Hematopoietic multipotent progenitor cell treated with erythropoietin and hydrocortisone succinate and interleukin-3 and kit ligand, for 4 days (in vitro differentiated cells): ENCODE results near the gene TRIM17.
A peak's percentile ranks its signal among the peaks of the same experiment; 100 is the strongest.

Source experiments
- DNase-seq: peaks from one replicate; pipeline ENCODE4 v3.0.0-alpha.2; 2015

TRIM17 gene

DNA sequence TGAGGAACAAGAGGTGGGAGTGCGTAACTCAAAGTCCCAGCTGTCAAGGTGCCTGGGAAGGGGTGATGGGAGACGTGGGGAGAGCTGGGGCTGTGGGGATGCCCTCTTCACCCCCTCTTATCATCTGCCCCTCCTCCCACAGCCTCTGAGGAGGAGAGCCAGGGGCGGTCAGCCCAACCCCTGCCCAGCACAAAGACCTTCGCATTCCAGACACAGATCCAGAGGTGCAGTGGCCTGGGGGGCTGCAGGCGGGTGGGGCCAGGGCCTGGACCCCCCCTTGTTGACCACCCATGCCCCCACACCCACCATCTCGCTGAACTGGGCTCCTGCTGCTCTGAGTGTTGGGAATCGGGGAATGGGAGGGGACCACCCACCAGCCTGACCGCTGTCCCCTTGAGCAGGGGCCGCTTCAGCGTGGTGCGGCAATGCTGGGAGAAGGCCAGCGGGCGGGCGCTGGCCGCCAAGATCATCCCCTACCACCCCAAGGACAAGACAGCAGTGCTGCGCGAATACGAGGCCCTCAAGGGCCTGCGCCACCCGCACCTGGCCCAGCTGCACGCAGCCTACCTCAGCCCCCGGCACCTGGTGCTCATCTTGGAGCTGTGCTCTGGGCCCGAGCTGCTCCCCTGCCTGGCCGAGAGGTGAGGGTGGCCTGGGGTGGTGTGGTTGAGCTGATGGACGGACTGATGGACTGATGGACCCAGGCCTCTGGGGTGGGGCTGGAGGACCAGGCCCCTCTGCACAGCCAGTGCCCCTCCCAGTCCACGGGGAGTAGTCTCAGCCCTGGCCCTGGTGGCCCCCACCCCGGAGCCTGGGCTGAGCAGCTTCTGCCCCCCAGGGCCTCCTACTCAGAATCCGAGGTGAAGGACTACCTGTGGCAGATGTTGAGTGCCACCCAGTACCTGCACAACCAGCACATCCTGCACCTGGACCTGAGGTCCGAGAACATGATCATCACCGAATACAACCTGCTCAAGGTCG, 39.7 kb downstream of the TRIM17 start:
- no peak for DNase-seq

DNA sequence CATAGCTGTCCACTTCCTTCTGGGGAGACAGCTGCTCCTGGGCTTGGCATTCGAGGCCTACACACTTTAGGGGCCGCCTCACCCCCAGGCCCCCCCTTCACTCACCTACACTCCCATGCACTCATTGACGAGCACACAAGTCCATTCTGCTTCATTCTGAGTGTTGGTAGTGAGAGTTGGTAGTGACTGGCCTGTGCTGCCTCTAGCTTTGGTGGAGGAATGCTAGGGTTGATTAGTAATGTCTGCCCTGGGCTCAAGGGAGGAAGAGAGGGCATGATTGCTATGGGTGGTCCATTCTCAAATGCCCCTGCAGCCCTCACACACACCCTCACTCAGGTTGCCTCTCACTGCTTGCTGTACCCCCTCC, 40.4 kb downstream of the TRIM17 start:
- DNase-seq, result peak; percentile 35

DNA sequence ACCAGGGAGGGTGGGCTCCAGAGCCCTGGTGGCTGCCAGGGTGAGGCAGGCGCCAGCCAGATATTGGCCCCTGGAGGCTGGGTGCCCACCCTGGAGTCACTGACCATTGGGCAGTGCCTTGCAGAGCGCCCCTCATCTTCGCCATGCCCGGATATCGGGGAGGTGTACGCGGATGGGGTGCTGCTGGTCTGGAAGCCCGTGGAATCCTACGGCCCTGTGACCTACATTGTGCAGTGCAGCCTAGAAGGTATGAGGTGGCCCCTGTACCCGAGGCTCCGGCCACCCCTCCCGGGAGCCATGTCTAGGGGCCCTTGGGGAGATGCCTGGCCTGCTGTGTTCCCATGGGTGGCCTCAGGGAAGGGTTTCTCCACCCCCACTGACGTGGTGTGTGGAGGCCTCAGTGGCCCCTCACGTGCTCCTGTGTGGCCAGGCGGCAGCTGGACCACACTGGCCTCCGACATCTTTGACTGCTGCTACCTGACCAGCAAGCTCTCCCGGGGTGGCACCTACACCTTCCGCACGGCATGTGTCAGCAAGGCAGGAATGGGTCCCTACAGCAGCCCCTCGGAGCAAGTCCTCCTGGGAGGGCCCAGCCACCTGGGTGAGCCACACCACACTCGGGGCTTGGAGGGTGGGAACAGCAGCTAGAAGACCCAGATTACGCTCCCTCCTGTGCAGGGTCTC, 40.9 kb downstream of the TRIM17 start:
- no peak for DNase-seq

DNA sequence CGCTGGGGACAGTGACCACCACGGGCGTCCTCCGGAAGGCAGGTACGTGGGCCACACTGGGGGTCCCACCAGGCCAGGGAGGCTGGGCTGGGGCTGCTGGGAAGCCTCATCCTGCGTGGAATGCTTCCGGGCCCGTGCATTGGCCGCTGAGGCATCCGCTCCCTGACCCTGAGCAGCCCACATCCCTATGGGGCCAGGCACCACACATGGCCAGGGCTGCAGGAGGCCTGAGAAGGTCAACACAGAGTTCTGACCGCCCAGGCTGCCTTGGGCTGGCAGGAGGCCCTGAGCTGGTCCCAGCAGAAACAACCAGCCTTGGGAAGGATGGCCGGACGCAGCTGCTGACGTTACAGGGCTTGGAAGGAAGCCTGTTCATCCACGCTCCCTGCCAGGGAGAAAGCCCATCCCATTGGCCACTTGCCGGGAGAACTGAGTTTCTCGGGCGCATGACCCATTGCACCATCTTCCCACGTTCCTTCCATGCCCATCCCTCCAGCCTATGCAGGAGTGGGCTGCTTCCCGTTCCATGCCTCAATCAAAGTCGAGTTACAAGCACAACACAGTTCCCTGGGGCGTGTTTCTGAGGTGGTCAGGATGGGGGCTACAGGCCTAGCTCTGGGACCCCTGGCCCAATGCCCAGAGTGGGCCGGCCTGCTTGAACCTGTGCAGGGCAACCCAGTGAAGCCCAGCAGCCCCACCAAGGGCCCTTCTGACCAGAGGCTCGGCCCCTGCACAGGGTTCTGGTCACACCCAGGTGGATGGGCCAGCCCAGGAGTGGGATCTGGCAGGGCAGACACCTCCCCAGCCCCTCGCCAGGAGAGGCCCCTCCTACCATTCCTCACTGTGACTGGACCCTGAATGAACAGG, 41.7 kb downstream of the TRIM17 start:
- no peak for DNase-seq

DNA sequence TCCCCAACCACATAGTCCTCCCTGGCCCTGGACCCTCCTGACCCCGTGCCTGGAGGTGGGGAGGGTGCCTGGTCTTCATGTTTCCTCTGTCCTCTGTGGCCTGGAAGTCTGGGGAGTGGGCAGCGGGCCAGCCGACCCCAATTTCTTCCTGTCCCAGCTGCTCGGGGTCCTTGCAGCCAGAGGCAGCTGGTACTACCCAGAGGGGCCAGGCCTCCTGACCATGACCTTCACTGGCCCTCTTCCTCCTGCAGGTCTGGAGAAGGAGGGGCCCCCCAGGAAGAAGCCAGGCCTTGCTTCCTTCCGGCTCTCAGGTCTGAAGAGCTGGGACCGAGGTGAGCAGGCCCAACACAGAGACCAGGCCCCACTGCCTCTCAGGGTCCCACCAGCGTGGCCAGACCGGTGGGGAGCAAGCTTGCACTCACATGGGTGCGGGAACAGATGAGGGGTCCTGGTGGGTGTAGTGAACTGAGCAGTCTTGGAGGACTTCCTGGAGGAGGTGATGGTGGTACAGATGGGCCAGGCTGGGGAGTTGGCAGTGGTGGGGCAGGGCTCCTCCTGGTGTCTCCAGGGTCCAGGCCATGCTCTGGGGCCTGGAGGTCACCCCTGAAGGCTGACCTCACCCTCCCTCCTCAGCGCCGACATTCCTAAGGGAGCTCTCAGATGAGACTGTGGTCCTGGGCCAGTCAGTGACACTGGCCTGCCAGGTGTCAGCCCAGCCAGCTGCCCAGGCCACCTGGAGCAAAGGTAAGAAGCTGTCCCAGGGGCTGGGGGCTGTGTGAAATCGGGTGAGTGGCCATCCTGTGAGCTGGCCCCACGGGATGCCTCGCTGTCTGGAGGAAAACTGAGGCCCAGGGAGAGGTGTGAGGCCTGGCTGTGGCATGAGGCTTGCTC, 42.7 kb downstream of the TRIM17 start:
- no peak for DNase-seq

DNA sequence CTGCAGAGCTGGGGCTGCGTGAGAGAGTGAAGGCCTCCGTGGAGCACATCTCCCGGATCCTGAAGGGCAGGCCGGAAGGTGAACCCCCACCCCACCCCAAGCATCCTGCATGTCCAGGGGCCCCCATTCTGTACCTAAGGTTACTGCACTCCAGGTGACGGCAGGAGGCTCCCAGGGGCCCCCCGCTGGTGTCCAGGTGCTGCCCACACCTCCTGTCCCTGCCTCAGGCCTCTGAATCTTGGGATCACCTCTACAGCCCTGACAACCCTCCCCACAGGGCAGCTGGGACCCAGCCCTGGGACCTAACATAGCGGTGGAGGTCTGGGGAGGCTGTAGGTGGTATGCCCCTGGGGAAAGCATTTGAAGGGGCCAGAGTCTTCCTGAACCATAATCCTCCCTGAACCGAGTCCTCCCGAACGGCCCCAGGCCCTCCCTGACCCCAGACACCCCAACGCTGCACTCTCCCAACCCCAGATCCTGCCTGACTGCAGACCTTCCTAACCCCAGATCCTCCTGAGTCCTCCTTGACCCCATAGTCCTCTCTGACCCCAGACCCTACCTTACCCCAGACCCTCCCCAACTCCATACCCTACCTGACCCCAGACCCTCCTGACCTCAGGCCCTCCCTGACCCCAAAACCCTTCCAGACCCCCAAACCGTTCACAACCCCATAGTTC, 43.5 kb downstream of the TRIM17 start:
- DNase-seq, result no peak

DNA sequence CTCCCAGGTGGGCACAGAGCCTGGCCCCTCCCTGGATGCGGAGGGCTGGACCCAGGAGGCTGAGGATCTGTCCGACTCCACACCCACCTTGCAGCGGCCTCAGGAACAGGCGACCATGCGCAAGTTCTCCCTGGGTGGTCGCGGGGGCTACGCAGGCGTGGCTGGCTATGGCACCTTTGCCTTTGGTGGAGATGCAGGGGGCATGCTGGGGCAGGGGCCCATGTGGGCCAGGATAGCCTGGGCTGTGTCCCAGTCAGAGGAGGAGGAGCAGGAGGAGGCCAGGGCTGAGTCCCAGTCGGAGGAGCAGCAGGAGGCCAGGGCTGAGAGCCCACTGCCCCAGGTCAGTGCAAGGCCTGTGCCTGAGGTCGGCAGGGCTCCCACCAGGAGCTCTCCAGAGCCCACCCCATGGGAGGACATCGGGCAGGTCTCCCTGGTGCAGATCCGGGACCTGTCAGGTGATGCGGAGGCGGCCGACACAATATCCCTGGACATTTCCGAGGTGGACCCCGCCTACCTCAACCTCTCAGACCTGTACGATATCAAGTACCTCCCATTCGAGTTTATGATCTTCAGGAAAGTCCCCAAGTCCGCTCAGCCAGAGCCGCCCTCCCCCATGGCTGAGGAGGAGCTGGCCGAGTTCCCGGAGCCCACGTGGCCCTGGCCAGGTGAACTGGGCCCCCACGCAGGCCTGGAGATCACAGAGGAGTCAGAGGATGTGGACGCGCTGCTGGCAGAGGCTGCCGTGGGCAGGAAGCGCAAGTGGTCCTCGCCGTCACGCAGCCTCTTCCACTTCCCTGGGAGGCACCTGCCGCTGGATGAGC, 44.3 kb downstream of the TRIM17 start:
- DNase-seq, result no peak

DNA sequence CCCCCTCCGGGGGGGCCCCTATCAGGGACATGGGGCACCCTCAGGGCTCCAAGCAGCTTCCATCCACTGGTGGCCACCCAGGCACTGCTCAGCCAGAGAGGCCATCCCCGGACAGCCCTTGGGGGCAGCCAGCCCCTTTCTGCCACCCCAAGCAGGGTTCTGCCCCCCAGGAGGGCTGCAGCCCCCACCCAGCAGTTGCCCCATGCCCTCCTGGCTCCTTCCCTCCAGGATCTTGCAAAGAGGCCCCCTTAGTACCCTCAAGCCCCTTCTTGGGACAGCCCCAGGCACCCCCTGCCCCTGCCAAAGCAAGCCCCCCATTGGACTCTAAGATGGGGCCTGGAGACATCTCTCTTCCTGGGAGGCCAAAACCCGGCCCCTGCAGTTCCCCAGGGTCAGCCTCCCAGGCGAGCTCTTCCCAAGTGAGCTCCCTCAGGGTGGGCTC, 44.9 kb downstream of the TRIM17 start:
- no peak for DNase-seq

DNA sequence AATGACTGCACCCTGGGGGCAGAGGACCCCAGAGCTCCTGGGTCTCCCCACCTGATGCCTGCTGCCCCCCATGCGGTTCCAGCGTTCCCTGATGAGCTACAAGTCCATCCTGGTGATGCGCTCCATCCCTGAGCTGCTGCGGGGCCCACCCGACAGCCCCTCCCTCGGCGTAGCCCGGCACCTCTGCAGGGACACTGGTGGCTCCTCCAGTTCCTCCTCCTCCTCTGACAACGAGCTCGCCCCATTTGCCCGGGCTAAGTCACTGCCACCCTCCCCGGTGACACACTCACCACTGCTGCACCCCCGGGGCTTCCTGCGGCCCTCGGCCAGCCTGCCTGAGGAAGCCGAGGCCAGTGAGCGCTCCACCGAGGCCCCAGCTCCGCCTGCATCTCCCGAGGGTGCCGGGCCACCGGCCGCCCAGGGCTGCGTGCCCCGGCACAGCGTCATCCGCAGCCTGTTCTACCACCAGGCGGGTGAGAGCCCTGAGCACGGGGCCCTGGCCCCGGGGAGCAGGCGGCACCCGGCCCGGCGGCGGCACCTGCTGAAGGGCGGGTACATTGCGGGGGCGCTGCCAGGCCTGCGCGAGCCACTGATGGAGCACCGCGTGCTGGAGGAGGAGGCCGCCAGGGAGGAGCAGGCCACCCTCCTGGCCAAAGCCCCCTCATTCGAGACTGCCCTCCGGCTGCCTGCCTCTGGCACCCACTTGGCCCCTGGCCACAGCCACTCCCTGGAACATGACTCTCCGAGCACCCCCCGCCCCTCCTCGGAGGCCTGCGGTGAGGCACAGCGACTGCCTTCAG, 45.5 kb downstream of the TRIM17 start:
- no peak for DNase-seq

DNA sequence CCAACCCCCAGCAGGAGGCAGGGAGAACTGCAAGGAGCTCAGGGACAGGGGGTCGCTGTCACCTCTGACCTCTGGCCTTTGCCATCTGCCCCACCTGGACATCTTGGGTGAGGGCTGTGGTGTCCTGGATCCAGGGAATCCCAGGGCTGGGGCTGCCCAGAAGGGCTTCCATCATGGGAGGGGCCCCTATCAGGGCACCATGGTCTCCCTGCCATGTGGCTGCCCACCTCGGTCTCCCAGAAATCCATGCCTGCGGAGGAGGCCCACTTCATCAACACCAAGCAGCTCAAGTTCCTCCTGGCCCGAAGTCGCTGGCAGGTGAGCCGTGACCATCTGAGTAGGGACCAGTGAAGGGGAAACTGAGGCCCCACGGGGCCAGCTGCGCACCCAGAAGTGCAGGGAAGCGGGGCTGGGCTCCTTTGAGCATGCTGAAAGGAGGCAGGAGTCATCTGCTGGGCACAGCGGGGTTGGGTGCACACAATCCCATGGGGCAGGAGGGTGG, 46.2 kb downstream of the TRIM17 start:
- DNase-seq, result no peak

DNA sequence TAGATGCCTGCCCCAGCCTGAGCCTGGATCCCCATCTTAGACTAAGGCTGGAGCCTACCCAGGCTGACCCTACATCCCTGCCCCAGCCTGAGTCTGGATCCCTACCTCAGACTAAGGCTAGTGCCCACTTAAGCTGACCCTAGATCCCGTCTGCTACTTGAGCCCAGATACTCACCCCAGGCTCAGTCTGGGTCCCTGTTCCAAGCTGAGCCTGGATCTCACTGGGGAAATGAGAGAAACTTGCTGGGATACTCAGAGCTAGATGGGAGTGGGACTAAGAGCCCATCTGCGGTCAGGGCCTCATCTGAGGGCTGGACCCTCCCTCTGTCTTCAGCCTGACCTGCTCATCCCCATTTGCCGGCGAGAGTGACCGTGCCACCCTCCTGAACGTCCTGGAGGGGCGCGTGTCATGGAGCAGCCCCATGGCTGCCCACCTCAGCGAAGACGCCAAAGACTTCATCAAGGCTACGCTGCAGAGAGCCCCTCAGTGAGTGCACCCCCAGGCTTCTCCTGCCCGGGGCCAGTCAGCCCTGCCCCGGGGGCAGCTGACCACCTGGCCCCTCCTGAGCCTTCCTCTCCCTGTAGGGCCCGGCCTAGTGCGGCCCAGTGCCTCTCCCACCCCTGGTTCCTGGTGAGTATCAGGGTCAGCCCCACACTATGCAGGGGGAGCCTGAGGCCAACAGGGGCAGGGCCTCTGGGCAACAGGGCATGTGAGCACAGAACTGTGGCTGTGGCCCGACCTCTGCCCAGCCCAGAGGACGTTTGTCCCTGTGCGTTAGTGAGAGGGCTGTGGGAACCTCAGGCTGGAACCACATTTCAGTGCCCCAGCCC, 46.8 kb downstream of the TRIM17 start:
- DNase-seq, result no peak

DNA sequence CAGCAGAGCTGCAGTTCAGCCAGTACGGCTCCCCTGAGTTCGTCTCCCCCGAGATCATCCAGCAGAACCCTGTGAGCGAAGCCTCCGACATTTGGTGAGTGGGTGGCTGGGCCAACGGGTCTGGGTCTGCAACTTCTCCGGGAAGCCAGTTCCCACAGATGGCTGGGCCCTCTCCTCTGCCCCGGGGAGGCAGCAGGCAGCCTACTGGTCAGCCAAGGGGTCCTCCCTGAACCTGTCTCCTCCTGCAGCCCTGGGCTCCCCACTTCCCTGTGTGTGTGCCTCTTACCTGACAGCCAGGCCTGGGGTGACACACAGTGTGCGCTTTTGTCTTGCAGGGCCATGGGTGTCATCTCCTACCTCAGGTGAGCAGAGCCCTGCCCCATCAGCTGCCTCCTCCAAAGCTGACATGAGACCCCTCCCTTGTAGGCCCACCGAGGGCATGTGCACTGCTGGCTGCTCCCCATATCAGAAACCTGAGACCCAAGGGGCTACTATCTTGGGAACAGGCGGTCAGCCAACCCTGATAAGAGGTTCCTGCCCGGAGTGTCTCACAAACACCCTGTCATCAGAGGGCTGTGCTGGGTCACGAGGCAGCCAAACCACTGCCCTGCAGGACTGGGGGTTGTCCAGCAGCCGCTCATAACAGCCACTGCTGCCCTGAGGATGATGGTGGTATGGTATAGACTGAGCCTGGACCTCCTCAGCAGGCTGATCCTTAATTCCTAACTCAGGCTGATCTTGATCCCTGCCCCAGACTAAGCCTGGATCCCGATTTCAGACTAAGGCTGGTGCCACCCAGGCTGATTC, 47.7 kb downstream of the TRIM17 start:
- DNase-seq, result peak; percentile 68

DNA sequence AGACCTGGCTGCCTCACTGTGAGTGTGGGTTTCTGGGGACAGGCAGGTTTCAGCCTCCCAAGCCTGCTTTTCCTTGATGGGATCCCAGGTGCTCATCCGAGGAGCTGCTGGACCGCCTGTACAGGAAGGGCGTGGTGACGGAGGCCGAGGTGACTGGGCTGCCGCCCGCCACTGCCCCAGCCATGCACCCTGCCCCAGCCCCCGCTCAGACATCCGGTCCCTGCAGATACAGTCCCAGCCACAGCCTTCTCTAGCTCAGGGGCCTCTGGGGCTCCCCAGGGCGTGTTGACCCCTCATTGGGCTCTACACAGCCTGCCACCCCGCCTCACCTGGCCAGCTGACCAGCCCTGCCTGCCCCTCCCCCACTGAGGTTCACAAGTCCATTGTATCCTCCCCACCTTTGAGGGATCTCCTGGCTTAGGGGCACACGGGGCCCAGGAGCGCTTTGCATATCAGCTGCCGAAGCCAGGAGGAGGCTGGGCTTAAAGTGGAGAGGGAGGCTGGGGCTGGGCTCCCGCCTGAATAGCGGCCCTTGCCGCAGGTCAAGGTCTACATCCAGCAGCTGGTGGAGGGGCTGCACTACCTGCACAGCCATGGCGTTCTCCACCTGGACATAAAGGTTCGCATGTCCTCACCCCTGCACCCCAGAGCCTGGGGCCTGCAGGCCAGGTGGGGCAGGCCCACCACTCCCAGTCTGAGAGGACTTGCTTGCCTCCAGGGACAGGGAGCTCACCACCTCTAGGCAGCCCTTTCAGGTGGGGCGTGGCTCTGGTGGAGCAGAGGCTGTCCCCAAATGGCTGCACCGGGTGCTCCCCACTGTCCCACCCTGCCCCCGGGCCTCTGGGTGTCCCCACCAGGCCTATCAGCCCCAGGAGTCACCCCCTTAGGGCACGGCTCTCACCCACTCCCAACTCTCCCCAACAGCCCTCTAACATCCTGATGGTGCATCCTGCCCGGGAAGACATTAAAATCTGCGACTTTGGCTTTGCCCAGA, 48.6 kb downstream of the TRIM17 start:
- DNase-seq, result no peak

DNA sequence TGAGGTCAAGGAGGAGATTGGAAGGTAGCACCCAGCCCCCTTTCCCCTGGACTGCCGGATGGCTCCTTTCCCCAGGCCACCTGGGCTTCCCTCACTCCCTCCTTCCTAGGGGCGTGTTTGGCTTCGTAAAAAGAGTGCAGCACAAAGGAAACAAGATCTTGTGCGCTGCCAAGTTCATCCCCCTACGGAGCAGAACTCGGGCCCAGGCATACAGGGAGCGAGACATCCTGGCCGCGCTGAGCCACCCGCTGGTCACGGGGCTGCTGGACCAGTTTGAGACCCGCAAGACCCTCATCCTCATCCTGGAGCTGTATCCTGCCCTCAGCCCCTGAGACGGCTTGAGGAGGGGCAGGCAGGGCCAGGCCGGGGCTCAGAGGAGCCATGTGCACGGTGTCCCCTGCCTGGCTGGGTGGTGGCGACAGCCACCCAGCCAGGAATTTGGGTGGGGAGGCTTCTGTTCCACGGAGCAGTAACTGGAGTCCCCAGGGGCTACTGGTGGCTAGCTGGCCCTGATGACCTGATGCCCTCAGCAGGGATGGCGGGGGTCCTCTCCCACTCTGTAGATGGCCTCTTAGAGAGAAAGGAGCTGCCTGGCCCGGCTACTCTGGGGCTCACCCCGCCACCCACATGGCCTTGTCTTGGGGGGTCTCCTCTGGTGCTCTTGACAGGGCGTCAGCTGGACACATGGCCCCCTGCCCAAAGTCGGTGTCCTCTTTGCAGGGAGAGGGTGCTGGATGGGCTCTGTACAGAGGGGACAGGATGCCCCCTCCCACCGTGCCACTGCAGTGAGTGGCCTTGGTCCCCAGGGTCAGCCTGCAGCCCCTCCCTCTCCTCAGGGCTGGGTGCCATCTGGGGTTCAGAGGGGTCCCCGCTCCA, 49.6 kb downstream of the TRIM17 start:
- DNase-seq, result no peak
